Stimulated activated CD8-positive, alpha-beta memory T cell treated with anti-CD3 and anti-CD28 coated beads, Interleukin-12 subunit alpha, Interleukin-12 subunit beta, amount 100 ng/mL, for 1 hour (primary cell): ENCODE measurements around the gene RHOV.

ENCODE experiments used
- DNase-seq: peaks from one replicate; pipeline ENCODE4 v3.0.0-alpha.2; 2020; ENCODE audit warnings: low read depth

RHOV gene

DNA sequence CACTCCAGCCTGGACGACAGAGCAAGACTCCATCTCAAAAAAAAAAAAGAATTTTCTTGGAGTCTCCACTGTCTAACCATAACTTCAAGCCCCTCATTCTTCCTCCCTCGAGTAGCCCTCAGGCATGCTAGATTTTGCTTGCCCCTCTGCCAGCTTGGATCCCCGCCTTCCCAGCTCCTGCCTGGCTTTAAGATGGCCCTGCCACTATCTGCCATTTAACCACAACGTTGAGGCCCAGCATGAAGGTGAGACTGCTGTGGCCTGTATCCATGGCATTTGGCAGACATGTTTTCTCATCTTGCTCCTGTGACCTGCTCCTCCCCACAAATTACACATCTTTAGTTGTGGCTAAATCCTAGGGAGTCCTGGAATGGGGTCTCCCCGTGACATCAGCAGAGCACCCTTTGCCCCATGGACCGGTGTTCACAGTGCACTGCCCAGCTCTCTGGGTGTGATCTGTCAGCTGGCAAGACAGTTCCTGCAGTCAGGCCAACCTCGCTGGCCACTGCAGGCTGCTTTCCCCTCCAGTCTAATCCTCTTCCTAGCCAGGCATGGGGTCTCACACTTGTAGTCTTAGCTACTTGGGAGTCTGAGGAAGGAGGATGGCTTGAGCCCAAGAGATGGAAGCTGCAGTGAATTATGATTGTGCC is 30.6 kb upstream of the RHOV start:
- no peak for DNase-seq

DNA sequence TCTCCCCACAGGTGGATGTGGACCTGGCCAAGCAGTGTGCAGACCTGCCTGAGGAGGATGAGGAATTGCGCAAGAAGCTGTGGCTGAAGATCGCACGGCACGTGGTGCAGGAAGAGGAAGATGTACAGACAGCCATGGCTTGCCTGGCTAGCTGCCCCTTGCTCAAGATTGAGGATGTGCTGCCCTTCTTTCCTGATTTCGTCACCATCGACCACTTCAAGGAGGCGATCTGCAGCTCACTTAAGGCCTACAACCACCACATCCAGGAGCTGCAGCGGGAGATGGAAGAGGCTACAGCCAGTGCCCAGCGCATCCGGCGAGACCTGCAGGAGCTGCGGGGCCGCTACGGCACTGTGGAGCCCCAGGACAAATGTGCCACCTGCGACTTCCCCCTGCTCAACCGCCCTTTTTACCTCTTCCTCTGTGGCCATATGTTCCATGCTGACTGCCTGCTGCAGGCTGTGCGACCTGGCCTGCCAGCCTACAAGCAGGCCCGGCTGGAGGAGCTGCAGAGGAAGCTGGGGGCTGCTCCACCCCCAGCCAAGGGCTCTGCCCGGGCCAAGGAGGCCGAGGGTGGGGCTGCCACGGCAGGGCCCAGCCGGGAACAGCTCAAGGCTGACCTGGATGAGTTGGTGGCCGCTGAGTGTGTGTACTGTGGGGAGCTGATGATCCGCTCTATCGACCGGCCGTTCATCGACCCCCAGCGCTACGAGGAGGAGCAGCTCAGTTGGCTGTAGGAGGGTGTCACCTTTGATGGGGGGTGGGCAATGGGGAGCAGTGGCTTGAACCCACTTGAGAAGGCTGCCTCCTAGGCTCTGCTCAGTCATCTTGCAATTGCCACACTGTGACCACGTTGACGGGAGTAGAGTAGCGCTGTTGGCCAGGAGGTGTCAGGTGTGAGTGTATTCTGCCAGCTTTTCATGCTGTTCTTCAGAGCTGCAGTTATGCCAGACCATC is 28.8 kb upstream of the RHOV start:
- DNase-seq: no peak

DNA sequence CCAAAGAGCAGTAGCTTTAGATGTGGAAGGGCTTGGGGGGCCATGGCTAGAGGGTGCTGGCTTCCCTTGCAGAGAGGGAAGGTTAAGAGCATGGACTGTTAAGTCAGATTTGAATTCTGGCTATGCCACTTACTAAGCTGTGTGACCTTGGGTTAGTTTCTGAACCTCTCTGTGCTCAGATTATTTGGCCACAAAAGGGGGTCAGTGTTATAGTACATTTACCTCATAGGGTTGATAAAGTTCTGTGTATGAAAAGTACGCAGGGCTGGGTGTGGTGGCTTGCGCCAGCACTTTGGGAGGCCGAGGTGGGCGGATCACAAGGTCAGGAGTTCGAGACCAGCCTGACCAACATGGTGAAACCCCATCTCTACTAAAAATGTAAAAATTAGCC is 27.0 kb upstream of the RHOV start:
- no peak for DNase-seq

DNA sequence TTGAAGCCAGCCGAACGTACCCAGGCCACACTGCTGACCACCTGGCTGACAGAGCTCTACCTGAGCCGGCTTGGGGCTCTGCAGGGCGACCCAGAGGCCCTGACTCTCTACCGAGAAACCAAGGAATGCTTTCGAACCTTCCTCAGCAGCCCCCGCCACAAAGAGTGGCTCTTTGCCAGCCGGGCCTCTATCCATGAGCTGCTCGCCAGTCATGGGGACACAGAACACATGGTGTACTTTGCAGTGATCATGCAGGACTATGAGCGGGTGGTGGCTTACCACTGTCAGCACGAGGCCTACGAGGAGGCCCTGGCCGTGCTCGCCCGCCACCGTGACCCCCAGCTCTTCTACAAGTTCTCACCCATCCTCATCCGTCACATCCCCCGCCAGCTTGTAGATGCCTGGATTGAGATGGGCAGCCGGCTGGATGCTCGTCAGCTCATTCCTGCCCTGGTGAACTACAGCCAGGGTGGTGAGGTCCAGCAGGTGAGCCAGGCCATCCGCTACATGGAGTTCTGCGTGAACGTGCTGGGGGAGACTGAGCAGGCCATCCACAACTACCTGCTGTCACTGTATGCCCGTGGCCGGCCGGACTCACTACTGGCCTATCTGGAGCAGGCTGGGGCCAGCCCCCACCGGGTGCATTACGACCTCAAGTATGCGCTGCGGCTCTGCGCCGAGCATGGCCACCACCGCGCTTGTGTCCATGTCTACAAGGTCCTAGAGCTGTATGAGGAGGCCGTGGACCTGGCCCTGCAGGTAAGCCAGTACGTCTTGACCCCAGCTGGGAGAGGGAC is 26.4 kb upstream of the RHOV start:
- DNase-seq: no peak

DNA sequence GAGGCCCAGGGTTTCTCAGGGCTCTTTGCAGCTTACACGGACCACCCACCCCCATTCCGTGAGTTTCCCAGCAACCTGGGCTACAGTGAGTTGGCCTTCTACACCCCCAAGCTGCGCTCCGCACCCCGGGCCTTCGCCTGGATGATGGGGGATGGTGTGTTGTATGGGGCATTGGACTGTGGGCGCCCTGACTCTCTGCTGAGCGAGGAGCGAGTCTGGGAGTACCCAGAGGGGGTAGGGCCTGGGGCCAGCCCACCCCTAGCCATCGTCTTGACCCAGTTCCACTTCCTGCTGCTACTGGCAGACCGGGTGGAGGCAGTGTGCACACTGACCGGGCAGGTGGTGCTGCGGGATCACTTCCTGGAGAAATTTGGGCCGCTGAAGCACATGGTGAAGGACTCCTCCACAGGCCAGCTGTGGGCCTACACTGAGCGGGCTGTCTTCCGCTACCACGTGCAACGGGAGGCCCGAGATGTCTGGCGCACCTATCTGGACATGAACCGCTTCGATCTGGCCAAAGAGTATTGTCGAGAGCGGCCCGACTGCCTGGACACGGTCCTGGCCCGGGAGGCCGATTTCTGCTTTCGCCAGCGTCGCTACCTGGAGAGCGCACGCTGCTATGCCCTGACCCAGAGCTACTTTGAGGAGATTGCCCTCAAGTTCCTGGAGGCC is 25.6 kb upstream of the RHOV start:
- no peak for DNase-seq

DNA sequence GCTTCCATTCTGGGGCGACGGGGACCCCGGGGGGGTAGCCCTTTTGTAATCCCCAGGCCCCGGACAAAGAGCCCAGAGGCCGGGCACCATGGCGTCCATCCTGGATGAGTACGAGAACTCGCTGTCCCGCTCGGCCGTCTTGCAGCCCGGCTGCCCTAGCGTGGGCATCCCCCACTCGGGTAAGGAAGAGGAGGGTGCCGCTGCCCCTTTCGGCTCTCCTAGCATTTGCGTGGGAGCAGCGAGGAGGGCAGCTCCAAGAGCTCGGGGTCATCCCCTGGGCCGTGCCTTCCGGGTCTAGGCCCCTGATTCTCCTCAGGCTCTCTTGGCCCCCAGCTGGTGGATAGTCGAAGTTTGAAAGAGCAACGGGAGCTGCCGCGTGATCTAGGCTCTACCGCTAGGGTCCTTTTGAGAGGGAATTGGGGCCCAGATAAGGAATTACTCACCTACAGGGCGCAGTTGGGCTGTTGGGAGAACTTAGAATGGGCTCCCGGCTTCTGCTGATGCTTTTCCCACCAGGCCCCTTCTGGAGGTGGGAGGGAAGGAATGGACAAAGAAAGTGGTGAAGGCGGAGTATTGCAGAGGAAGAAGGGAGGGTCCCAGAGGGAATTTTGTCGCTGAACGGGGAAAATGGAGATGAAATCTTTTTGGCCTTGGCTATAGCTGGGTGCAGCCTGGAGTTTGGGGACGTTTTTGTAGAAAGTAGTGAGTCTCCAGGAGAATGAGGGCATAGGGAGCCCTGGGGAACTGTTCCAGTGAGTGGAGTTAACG is 20.8 kb upstream of the RHOV start:
- DNase-seq: no peak

DNA sequence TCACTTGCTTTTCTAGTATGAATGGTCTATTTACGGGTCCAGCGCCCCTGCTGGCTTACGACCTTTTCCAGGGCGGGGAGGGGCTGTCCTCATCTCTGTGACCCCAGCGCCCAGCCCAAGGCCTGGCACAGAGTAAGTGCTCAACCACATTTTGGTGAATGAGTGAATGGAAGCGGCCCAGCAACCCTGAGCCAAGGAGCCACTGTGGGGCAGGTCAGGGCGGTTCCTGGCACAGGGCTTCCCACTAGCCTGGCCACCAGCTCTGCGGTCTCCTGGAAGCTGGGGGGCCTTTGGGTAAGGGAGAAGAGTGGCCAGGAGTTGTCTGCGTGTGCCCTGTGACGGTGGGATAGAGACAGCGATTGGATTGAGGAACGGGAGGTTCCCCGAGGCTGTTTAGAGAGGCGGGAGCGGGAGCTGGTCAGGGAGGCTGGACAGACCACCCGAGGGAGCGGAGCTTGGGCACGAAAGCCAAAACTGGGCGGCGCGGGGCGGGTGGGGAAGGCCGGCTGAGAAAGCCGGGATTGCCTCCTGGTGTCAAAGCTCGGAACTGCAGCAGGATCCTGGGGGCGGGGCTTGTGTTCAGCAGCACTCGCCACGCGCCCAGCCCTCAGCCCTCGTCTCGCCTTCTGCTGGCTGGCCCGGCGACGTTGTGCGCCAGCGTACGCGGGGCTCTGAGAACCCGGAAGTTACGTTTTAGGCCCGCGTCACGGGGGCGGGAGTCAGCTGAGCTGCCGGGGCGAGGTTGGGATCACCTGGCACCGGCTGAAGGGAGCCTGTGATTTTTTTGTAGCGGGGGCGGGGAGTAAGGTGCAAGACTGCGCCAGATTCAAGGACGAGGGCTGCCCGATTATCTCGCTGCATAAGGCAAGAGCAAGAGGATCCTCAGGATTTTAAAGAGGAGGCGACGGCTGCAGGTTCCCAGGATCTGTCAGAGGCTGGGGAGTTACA is 20.0 kb upstream of the RHOV start, which contains the start of gene VPS18:
Gene VPS18 (plus strand): TSS at position 718 of the 948 bp plus-strand sequence. CDS start 319 bp downstream, outside the sequence.
- DNase-seq: peak; percentile 98

DNA sequence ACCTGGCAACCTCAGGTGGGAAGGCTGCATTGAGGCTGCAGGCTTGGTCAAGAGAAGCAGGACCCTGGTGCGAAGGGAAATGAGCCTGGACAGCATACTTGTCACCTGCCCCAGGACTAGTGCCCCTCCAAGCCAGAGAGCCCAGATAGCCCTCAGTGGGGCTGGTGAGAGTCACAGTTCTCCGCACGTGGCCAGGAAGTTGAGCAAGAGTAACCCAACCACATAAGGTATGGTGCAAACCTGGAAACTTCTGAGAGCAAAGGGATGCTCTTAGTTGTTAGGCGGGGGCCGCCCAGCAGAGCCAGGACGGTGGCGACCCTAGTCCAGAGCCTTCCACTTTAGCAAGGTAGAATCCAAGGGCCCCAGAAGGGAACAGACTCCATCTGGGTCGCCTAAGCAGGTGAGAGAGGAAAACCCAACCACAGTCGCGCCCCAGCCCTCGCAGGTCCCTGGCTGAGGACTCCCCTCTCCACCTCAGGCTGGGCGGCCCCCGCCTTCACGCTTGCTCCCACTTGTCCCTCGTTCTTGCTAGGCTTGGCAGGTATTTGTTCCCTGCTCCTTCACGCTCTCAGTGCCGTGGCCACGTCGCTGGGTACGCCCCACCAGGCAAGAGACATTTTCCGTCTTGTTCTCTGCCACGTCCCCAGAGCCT is 19.1 kb upstream of the RHOV start:
- no peak for DNase-seq

DNA sequence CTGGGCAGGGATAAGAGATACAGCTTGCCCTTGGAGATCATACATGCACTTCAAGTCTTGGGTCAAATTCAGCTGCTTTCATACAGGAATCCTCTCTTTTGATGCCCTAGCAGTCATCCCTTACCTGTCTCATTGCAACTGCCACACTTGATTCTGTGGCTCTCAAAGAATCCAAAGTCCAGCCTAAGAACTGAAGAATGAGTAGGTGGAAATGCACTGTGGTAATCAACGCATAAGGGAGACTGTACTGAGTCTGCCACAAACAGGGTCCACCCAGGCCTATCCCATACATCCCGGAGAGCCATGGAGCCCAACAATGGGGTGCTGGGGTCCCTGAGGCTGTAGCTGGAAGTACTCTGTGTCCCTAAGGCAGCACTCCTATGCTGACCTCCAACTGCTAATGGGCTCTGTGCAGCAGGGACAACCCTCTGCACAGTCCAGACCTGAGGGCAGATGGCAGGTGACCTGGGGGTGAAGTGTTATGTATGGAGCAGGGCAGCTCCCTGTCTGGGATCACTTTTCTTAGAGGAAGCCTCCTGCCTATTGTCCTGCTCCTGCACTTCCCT is 18.5 kb upstream of the RHOV start:
- no peak for DNase-seq

DNA sequence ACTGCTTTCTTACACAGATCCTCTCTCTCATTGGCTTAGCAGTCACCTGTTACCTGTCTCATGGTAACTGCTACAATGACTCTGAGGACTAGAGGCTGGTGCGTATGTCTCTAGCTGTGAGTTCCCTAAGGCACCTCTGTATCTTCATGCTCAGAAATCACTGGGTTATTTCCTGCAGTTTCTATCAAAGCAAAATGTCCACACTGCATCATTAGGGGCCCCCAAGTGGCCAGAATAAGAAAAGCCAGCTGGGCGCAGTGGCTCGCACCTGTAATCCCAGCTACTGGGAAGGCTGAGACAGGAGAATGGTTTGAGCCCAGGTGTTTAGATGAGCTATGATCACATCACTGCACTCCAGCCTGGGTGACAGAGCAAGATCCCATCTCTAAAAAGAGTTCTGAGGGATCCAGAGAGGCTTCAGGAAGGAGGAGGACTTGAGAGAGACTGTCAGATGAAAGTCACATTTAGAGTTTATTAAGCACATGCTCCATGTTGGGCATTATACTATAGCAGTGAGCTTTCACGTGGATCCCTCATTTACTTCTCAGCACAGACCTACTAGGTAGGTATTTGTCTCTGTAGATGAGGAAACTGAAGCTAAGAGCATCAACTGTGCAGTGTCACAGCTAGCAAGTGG is 17.9 kb upstream of the RHOV start:
- no peak for DNase-seq

DNA sequence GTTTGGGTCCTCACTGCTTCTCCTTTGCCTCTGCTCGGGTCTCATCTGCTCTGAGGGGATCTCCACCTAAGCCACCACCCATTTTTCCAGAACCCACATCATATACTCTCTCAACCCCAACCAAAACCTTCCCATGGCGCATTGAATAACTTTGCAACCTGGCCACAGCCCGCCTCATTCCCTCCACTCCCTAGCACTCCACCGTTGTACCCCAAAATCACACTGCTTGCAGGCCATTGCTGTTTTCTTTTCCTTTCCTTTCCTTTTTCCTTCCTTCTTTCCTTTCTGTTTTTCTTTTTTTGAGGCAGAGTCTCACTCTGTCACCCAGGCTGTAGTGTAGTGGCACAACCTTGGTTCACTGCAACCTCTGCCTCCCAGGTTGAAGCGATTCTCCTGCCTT is 17.1 kb upstream of the RHOV start:
- no peak for DNase-seq

DNA sequence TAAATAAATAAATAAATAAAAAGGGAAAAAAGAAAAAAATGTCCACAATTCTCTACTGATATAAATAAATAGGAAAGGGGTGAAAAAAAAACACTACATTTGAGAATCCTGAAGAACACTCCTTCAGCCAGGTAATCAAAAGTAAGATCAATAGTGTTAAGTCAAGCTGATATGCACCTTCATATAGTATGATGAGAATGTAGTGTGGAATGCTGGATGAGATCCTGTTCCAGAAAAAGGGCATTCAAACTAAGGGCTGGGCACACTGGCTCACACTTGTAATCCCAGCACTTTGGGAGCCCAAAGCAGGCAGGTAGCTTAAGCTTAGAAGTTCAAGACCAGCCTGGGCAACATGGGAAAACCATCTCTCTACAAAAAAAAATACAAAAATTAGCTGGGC is 15.1 kb upstream of the RHOV start:
- DNase-seq: no peak

DNA sequence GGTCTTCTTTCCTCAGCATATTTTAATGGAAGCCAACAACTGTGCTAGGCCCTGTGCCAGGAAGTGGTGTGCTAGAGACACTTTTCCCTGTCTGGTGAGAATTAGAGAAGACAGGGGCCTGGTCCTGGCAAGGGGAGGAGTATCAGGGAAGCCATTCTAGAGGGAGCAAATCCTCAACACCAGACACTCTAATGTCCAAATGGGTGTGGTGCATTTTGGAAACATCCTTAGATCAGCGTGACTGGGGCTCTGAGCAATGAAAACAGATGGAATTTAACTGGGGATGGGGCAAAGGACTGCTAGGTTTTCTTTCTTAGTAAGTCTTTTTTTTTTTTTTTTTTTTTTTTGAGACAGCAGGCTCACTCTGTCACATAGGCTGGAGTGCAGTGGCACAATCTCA is 12.6 kb upstream of the RHOV start:
- DNase-seq: no peak

DNA sequence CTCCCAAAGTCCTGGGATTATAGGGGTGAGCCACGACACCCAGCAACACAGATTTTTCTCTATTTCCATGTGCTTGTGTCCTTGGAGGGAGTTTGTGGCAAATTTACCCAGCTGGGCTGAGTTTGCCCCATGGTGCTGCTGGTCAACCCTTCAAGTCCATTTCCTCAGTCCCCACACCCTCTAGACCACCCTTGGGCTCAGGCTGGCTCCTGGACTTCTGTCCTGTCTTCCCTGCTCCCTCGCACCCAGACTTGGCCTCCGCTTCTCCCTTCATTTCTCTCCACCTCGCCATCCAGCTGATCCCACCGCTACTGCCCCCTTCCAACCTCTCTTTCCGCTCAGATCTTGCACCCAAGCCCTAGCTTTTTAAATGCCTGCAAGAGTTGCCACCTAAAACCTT is 7.3 kb upstream of the RHOV start:
- no peak for DNase-seq

DNA sequence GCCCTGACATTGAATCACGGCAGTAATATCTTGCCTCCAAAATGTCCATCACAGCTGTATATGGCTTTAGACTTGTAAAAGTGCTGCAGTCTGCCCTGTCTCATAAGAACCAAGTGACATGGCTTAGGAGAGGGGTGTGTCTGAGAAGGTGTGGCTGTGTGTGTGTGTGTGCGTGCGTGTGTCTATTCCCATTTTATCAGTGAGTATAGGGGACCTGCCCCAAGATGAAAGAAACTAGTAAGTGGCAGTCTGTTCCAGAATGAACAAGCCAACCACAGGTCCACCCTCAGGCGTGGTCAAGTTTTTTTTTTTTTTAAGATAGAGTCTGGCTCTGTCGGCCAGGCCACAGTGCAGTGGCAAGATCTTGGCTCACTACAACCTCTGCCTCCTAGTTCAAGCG is 5.6 kb upstream of the RHOV start:
- no peak for DNase-seq

DNA sequence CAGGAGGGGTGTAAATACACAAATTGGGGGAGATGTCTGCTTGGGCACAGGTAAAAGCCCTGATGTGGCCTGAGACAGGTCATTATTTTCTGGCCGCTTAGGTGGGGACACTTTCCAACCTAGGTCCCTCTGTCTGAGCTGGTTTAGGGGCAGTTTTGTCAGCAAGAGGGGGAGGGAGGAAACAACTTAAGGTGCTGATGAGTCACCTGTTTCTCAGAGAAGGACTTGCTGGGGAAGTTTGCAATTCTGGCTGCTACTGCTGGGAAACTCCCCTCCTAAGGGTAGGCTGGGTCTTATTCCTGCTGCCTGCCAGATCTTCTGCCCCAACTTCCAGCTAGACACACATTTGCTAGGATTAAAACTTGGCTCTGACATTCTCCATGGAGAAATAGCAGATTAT is 4.8 kb upstream of the RHOV start:
- no peak for DNase-seq

DNA sequence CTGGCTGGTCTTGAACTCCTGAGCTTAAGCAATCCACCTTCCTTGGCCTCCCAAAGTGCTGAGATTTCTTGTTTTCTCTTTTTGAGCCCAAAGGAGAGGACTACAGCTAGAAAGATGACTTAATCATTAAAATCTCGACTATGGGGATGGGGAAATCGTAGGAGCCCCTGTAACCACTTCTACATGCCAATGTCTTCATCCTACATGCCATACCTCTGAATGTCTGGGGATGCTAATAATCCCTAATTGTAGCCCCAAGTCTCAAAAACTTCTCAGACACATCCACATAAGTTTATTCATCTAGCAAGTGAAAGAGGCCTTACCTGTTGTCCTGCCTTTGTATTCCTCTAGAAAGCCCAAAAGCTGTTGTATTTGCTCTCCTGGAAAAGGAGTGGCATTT is 3.7 kb upstream of the RHOV start:
- no peak for DNase-seq

DNA sequence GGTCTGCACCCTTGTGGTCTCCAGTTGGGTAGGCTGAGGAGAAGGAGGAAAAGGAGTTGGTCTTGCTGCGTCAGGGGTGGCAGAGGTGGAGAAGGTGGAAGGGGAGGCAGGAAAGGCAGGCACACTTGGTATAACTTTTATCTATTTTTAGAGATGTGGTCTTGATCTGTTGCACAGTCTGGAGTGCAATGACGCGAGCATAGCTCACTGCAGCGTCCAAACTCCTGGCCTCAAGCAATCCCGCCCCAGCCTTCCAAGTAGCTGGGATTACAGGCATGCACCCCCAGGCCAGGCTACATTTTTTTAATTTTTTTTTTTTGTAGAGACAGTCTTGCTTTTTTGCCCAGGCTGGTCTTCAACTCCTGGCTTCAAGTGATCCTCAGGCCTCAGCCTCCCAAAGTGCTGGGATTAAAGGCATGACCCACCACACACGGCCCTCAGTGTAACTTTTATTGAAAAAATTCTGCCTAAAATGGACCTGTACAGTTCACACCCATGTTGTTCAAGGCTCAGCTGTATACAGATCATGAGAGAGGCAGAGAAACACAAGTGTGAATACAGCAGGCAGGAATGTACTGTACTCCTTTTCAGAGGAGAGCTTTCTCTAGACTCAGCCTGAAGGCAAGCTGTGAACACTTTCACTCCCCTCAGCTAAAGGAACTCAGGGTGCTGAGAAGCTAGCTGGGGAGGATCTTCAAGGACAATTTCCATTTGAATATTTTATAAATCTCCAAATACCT is 2.1 kb upstream of the RHOV start:
- DNase-seq: no peak
